Gastroesophageal sphincter (tissue), 4 donors: ENCODE measurements around the gene GAMT. TPM values are rescaled to one million over a fixed set of nuclear protein-coding genes. Genes with fewer than 3 reads are reported as not detected.

ENCODE experiments used
- ATAC-seq: fragments of 150-250 bp; one replicate; pipeline ENCODE4 v1.9.1; 2016; ENCODE audit warnings: mild to moderate bottlenecking, moderate library complexity
- H3K27ac ChIP-seq, 4 donors: fragments of 200-600 bp; sonication (generic) in 3 of 4; 1 replicate in 3 of 4; 2 replicates in 1 of 4; pipeline ENCODE4 v1.5.1; 2016 to 2019
- H3K27me3 ChIP-seq: fragments of 200-600 bp; sonication (generic); one replicate; pipeline ENCODE4 v1.5.1; 2019
- H3K36me3 ChIP-seq, 2 donors: fragments of 200-600 bp; sonication (generic); one replicate each; pipeline ENCODE4 v1.5.1; 2019; ENCODE audit warnings: control low read depth in 1 of 2
- H3K4me1 ChIP-seq, 3 donors: fragments of 200-600 bp; sonication (generic); 1 replicate in 2 of 3; 2 replicates in 1 of 3; pipeline ENCODE4 v1.5.1; 2016 to 2019; ENCODE audit warnings: control low read depth in 2 of 3
- H3K4me3 ChIP-seq, 2 donors: fragments of 200-600 bp; sonication (generic); one replicate each; pipeline ENCODE4 v1.5.1; 2019; ENCODE audit warnings: mild to moderate bottlenecking in 1 of 2, moderate library complexity in 1 of 2
- H3K9me3 ChIP-seq, 3 donors: fragments of 200-600 bp; sonication (generic); one replicate each; pipeline ENCODE4 v1.5.1; 2017 to 2019; ENCODE audit warnings: control low read depth in 2 of 3
- CTCF ChIP-seq, 4 experiments: fragments of 200-600 bp in 2 of 4; fragments of 450-650 bp in 2 of 4; sonication (generic) in 1 of 4; IDR thresholded peaks; one replicate each; pipeline ENCODE4 v1.5.1; 2017 to 2019; ENCODE audit warnings: antibody characterized with exemption in 4 of 4, mild to moderate bottlenecking in 2 of 4, moderate library complexity in 2 of 4
- EP300 ChIP-seq: sonication (generic); formaldehyde crosslinking; IDR thresholded peaks from one replicate; pipeline ENCODE4 v1.6.1; 2017; ENCODE audit warnings: antibody characterized with exemption, mild to moderate bottlenecking
- POLR2A ChIP-seq, 2 donors: fragments of 450-650 bp; IDR thresholded peaks; one replicate each; pipeline ENCODE4 v1.6.1; 2017; ENCODE audit warnings: antibody characterized with exemption in 2 of 2, mild to moderate bottlenecking in 2 of 2, moderate library complexity in 1 of 2
- POLR2AphosphoS5 ChIP-seq: sonication (generic); formaldehyde crosslinking; IDR thresholded peaks from one replicate; pipeline ENCODE4 v1.6.1; 2017; ENCODE audit warnings: antibody characterized with exemption
- WGBS, 2 donors: methylation state at CpG; one replicate each; pipeline ENCODE4 v1.1.5; 2018; ENCODE audit warnings: low coverage in 1 of 2; 5-methylcytosine and 5-hydroxymethylcytosine counted together
- total RNA-seq, 4 donors: library from RNA; depleted of rRNA; stranded (reverse); fragments of >200 nt; gene quantifications; one replicate each; pipeline ENCODE4 v1.1.0, GENCODE V29; 2016

GAMT gene
- total RNA-seq, 4 donors from 2014 or later = 10.4 to 14.7 (median 10.9) TPM

- Histone ChIP-seq H3K27ac (no peak overlapping the region), H3K4me3 (no peak overlapping the region), H3K36me3 (peaks cover 0 to 100% of the 10 kb centered on the region in 2 donors), H3K27me3 (no peaks in the 10 kb centered on the region), H3K9me3 (no peaks in the 10 kb centered on the region), H3K4me1 (no peaks in the 10 kb centered on the region)
- ATAC-seq = no peak
- 75 to 77% methylated on average over 10 to 13 of the region's 33 CpGs for WGBS, 2 donors
- TF ChIP-seq EP300 (no peak), CTCF (IDR thresholded peaks at IDR 0.05) (no peak), POLR2A (IDR thresholded peaks at IDR 0.05) (no peak), POLR2AphosphoS5 (no peak)
These were observed 23.9 kb upstream of the GAMT start for GRCh38 chr19:1425102-1425837.

GRCh38 chr19:1424192-1424955 is 23.0 kb upstream of the GAMT start:
- Histone ChIP-seq H3K27ac (no peak overlapping the region), H3K36me3 (peaks cover 0 to 100% of the 10 kb centered on the region in 2 donors), H3K4me3 (no peak overlapping the region), H3K27me3 (no peaks in the 10 kb centered on the region), H3K9me3 (no peaks in the 10 kb centered on the region), H3K4me1 (peaks cover 0 to 2% (median 0%) of the 10 kb centered on the region in 3 donors)
- WGBS, 2 donors = 76 to 85% methylated on average over 14 to 25 of the region's 42 CpGs
- no peak for ATAC-seq
- no peak for TF ChIP-seq POLR2AphosphoS5
- TF ChIP-seq EP300 = no peak
- no peak for TF ChIP-seq POLR2A (IDR thresholded peaks at IDR 0.05)
- no peak for TF ChIP-seq CTCF (IDR thresholded peaks at IDR 0.05)

- Histone ChIP-seq H3K27ac (no peak overlapping the region), H3K4me3 (no peak overlapping the region), H3K9me3 (no peaks in the 10 kb centered on the region), H3K4me1 (peaks cover 0 to 10% (median 0%) of the 10 kb centered on the region in 3 donors), H3K27me3 (no peaks in the 10 kb centered on the region), H3K36me3 (peaks cover 0 to 100% of the 10 kb centered on the region in 2 donors)
- no peak for ATAC-seq
- whole genome bisulfite sequencing, 2 donors = 85 to 88% methylated on average over 12 to 16 of the region's 40 CpGs
- TF ChIP-seq EP300 (no peak), POLR2AphosphoS5 (no peak), CTCF (IDR thresholded peaks at IDR 0.05) (no peak), POLR2A (IDR thresholded peaks at IDR 0.05) (no peak)
These were observed 22.3 kb upstream of the GAMT start for GRCh38 chr19:1423436-1424191.

GRCh38 chr19:1422943-1423342 is 21.6 kb upstream of the GAMT start:
- TF ChIP-seq EP300 = no peak
- no peak for TF ChIP-seq POLR2A (IDR thresholded peaks at IDR 0.05)
- TF ChIP-seq CTCF (IDR thresholded peaks at IDR 0.05) = no peak
- no peak for TF ChIP-seq POLR2AphosphoS5
- ATAC-seq = no peak
- Histone ChIP-seq H3K4me1 (peaks cover 0 to 17% (median under 1%) of the 10 kb centered on the region in 3 donors), H3K36me3 (peaks cover 0 to 97% of the 10 kb centered on the region in 2 donors), H3K27ac (no peak overlapping the region), H3K4me3 (no peak overlapping the region), H3K27me3 (no peaks in the 10 kb centered on the region), H3K9me3 (no peaks in the 10 kb centered on the region)
- WGBS, 2 donors = 78 to 85% methylated on average over 8 to 21 of the region's 24 CpGs
